NK-92 (cell line): ENCODE measurements around the gene MCOLN2.
"Not testable (repeated sequence)": the region's sequence is repeated elsewhere in the genome, so short reads cannot be mapped to it uniquely, and the experiment has no call there.

Source experiments
- DNase-seq: peaks from one replicate; lab custom pipeline; 2025; ENCODE audit not compliant: unreplicated experiment; lab: John Stamatoyannopoulos, UW

MCOLN2 gene

GRCh38 chr1:84944767-84945486 lies 52.0 kb downstream of the MCOLN2 start:
- DNase-seq: no peak

- DNase-seq: no peak
Observed at GRCh38 chr1:84941843-84942242, 55.1 kb downstream of the MCOLN2 start.

GRCh38 chr1:84940481-84940880 lies 56.4 kb downstream of the MCOLN2 start:
- DNase-seq: no peak

GRCh38 chr1:84939761-84940160 lies 57.2 kb downstream of the MCOLN2 start:
- DNase-seq: no peak

- no peak for DNase-seq
Observed at GRCh38 chr1:84939151-84939550, 57.8 kb downstream of the MCOLN2 start.

GRCh38 chr1:84936116-84936810 lies 60.6 kb downstream of the MCOLN2 start:
- no peak for DNase-seq

- DNase-seq: no peak
Observed at GRCh38 chr1:84933011-84933611, 63.8 kb downstream of the MCOLN2 start.

GRCh38 chr1:84930831-84931230 lies 66.1 kb downstream of the MCOLN2 start:
- DNase-seq: no peak

- DNase-seq: no peak
Observed at GRCh38 chr1:84930329-84930728, 66.6 kb downstream of the MCOLN2 start.

GRCh38 chr1:84929581-84929980 lies 67.3 kb downstream of the MCOLN2 start:
- DNase-seq: no peak

- no peak for DNase-seq
Observed at GRCh38 chr1:84928979-84929378, 67.9 kb downstream of the MCOLN2 start.

GRCh38 chr1:84923317-84923716 lies 73.6 kb downstream of the MCOLN2 start:
- no peak for DNase-seq

GRCh38 chr1:84920159-84920558 lies 76.8 kb downstream of the MCOLN2 start:
- no peak for DNase-seq

- no peak for DNase-seq
Observed at GRCh38 chr1:84919461-84919970, 77.4 kb downstream of the MCOLN2 start.

GRCh38 chr1:84918726-84919336 lies 78.1 kb downstream of the MCOLN2 start:
- DNase-seq: no peak

- DNase-seq: no peak
Observed at GRCh38 chr1:84916897-84917296, 80.0 kb downstream of the MCOLN2 start.

GRCh38 chr1:84913555-84913892 lies 83.4 kb downstream of the MCOLN2 start:
- DNase-seq: no peak

GRCh38 chr1:84912726-84913554 lies 84.0 kb downstream of the MCOLN2 start:
- no peak for DNase-seq

GRCh38 chr1:84908746-84909464 lies 88.0 kb downstream of the MCOLN2 start:
- not testable (repeated sequence) for DNase-seq
